PC-3 (cell line): Measurements from ENCODE around the gene RAG1.

Experiments
- EZH2 ChIP-seq: fragments of 300-600 bp; sonication (generic); IDR thresholded peaks from one replicate; pipeline ENCODE4 v1.6.1; 2017; ENCODE audit warnings: antibody characterized with exemption, mild to moderate bottlenecking, low read length; ENCODE audit not compliant: unreplicated experiment
- EZH2phosphoT487 ChIP-seq: fragments of 300-600 bp; sonication (generic); IDR thresholded peaks from 2 replicates; pipeline ENCODE4 v1.6.1; 2018; ENCODE audit warnings: mild to moderate bottlenecking, antibody characterized with exemption, low read length, borderline replicate concordance
- TF ChIP-seq, protein P1 (sequence below): fragments of 300-600 bp; sonication (generic); conservative IDR thresholded peaks from 2 replicates; pipeline ENCODE4 v1.5.1; 2017; ENCODE audit warnings: antibody characterized with exemption, low read depth, mild to moderate bottlenecking, low read length

DNA sequence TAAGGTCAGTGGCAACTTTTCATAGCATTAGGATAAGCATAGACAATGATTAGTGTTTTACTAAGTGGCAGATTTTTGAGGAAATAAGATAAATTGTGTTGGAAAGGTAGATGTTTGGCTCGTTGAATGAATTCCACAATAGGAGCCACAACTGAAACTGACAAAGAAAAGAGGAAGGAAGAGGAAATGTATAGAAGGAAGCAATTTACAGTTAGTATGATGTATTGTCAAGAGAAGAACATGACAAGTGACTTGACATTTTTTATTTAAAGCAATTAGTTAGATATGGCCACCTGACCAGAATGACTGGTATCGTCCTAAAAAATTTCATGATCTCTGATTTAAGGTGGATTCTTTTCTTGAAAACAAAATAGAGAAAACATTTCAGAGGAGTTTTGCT, 33.3 kb downstream of the RAG1 start:
- TF ChIP-seq, protein P1, sequence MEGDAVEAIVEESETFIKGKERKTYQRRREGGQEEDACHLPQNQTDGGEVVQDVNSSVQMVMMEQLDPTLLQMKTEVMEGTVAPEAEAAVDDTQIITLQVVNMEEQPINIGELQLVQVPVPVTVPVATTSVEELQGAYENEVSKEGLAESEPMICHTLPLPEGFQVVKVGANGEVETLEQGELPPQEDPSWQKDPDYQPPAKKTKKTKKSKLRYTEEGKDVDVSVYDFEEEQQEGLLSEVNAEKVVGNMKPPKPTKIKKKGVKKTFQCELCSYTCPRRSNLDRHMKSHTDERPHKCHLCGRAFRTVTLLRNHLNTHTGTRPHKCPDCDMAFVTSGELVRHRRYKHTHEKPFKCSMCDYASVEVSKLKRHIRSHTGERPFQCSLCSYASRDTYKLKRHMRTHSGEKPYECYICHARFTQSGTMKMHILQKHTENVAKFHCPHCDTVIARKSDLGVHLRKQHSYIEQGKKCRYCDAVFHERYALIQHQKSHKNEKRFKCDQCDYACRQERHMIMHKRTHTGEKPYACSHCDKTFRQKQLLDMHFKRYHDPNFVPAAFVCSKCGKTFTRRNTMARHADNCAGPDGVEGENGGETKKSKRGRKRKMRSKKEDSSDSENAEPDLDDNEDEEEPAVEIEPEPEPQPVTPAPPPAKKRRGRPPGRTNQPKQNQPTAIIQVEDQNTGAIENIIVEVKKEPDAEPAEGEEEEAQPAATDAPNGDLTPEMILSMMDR: no peak
- TF ChIP-seq EZH2 (no peak), EZH2phosphoT487 (no peak)
